Stimulated activated CD4-positive, alpha-beta T cell treated with anti-CD3 and anti-CD28 coated beads, Interleukin-1b, Interleukin-23, amount 100 ng/mL, for 1 hour (primary cell): ENCODE results near the gene DDX11.
"Not testable (repeated sequence)": the region's sequence is repeated elsewhere in the genome, so short reads cannot be mapped to it uniquely, and the experiment has no call there.

ENCODE experiments used
- DNase-seq, 2 donors: peaks; one replicate each; pipeline ENCODE4 v3.0.0-alpha.2; 2020; ENCODE audit warnings: low read depth in 2 of 2

The DDX11 gene

DNA sequence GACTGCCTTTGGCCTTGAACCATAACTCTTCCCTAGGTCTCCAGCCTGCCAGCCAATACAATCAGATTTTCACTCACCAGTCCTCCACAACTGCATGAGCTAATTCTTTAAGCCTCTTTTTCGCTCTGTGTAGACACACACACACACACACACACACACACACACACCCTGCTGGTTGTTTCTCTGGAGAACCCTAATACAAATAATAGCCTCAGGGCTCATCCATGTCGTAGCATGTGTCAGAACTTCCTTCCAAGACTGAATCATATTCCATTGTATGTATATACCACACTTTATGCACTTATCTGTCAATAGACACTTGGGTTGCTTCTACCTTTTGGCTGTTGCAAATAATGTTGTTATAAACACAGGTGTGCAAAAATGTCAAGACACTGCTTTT, 6.0 kb upstream of the DDX11 start:
- DNase-seq, result not testable (repeated sequence)

DNA sequence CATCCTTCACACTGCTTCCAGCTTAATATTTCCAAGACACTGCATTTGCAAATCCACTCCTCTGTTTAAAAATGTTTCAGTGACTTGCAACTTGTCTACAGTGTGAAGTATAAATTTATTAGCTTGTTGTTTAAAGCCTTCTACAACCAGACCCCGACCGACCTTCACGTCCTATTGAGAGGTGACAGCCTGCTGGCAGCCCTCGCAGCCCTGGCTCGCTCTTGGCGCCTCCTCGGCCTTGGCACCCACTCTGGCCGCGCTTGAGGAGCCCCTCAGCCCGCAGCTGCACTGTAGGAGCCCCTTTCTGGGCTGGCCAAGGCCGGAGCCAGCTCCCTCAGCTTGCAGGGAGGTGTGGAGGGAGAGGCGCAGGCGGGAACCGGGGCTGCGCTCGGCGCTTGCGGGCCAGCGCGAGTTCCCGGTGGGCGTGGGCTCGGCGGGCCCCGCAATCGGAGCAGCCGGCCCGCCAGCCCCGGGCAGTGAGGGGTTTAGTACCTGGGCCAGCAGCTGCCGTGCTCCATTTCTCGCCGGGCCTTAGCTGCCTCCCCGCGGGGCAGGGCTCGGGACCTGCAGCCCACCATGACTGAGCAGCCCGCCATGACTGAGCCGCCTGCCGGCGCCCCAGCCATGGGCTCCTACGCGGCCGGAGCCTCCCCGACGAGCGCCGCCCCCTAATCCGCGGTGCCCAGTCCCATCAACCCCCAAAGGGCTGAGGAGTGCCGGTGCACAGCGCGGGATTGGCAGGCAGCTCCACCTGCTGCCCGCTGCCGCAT, 2.5 kb upstream of the DDX11 start:
- DNase-seq, result not testable (repeated sequence)

DNA sequence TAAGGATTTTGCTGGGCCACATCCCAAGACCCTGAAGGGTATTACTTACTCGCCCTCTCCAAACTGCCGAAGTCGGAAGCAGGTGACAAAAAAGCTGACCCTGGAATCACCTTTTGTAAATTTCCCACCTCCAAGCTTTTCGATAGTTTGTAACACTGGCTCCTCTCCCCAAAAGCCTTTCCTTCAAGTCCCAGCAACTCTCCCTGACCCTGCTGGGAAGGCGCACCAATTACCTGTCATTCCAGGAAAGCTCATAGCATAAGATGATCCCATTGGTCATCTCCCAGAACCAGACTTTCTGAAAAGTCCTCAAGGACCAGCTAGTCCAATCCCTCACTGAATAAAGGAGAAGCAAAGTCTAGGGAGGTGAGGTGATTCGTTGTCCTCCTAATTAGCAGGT, 698 bp upstream of the DDX11 start:
- not testable (repeated sequence) for DNase-seq

DNA sequence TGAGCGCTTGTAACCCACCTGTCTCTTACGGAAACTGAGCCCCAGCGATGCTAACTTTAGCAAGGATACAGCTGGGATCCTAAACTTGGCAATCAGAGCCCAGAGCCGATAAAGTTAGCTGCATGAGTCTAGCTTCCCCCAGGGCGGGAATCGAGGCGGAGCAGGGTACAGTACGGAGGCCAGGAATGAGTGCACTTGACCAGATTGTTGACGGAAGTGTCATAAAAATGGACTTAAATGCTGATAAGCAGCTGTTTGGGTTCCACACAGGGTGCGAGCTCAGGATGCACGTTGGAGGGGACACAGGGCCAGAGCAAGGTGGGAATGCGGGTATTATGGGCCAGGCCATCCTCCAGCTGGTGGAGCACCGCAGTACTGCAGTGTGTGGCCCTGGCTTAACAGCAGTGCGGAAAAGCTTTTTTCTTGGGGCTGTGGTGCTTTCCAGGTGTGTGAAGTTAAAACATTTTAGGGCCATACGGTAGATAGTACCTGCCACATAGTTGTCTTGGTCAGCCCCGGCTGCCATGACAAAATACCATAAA, 744 bp downstream of the DDX11 start:
- not testable (repeated sequence) for DNase-seq

DNA sequence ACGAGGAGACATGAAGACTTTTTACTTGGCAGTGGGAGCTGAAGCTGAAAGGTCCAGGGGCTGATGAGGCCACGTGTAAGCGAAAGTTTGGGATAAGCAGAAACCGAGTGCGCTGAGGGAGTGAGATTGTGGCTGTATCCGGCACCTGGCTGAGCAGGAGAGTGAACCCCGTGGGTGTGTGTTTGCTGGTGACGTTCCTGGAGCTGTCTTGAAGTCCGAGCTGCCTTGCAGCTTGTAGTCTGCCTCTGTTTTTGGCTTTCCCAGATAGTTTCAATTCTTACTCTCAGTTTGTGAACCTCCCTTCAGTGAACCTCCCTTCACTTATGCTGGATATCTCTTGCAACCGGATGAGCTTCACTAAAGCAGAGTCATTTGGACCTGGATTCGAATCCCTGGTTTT, 2.5 kb downstream of the DDX11 start:
- not testable (repeated sequence) for DNase-seq

DNA sequence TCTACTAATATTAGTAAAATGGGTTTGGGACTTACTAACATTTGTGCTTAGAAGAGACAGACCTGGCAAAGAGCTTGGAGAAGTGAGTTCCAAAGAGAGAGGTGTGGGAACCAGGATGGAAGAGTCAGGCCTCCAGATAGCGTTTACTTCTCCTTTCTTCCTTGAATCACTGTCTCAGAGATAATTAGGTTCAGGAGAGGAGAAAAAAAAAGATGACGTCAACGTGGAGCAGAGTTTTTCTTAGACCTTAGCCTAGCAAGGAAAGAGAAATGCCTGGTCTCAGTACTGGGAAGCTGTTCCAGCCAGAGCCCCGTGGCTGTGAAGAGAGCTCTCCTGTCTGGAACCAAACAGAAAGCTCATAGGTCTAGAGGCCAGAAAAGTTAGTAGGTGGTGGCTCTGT, 3.4 kb downstream of the DDX11 start:
- DNase-seq, result not testable (repeated sequence)

DNA sequence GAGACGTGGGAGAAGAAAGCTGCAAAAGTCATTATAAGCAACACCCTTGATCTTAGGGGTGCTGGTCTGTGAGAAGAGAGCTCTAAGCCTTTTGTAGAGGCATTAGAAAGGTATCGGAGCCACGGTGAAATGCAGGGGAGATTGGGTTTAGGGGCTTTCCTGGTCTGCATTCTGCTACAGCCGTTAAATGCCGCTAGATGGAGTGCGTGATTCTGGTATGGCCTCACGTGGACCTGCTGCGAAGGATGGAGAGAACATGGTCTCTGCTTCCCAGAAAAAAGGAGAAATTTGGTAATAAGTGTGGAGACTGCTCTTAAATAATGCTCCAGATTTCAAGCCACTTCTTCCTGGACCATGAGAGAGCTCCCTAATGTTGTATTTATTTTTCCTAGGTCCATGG, 4.3 kb downstream of the DDX11 start:
- not testable (repeated sequence) for DNase-seq

DNA sequence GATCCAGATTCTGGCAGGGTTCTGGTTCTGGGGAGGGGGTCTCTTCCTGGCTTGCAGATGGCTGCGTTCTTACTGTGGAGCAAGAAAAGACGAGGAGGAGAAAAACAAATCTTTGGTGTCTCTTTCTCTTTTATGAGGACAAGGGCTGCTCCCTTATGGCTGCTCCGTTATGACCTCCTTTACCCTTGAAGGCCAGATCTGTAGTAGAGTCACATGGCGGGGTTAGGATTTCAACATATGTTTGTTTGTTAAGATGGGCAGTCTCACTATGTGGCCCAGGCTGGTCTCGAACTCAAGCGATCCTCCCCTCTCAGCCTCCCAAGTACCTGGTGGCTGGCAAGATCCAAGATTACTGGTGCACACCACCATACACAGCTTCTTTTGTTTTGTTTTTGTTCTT, 5.8 kb downstream of the DDX11 start:
- DNase-seq, result not testable (repeated sequence)

DNA sequence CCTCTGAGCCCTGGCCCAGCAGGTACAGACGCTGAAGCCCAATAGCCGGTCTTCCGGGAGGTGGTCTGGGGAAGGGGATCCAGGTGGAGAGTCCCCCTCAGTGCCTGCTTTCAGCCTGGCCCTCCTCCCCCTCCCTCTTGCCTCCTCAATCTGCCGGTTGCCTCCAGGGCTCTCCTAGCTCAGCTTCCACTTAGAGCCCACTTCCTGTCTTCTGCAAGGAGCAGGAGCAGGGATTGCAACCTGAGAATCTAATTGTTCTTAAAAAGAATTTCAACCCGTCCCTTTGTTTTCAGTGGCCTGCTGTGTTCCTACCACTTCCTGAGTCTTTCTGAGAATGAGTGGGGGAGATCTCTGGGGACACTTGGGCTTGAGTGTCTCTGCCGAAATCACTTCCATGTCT, 6.6 kb downstream of the DDX11 start:
- DNase-seq, result not testable (repeated sequence)

DNA sequence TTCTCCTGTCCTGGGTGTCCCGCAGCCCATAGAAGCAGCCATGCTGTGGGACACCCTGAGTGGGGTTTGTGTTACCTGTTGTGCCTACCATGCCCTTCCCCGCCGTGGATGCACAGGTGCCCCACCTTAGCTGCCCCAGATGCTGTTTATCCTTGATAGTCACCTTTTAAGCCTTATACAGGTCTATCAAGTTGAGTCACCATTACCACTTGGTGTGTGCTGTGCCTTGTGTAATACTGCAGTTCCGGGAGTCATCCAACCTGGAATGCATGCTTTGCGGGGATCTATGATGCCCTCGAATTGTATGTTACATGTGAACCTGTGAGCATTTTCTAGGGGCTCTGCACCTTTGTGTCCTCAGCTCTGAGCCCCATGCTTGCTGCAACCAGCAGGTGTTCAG, 7.6 kb downstream of the DDX11 start:
- DNase-seq, result not testable (repeated sequence)

DNA sequence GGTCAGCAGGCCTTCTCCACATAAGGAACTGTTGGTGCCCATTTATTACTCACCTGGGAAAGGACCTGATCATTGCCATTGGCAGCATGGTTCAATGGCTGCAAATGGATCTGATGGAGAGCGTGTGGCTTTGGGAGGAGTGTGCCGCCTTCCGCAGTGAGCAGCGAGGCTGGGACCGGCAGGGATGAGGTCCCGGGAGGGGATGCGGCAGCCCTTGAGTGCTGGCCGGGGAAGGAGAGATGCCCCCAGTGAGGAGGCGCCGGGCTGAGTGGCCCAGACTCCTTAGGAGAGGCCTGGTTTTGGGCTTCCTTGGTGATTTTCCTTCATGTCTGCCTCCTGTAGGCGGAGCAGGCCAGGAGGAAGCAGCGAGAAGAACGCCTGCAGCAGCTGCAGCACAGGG, 10.6 kb downstream of the DDX11 start:
- not testable (repeated sequence) for DNase-seq

DNA sequence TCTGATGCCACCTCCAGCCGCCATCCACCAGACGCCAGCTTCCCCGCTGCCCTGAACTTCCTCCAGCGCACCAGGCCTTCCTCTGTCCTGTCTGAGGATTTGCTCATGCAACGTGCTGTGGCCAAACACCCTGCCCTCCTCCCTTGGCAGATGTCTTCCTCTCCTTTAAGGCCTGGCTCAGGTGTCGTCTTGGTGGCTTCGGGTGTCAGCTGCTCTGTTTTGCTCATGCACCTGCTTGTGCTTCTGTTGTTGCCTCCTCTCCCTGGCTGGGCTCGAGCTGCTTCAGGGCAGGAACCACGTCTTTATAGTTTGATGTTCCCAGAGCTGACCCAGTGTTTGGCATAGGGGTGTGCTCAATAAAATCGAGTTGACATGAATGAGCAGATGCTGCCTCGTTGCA, 12.4 kb downstream of the DDX11 start:
- DNase-seq, result not testable (repeated sequence)

DNA sequence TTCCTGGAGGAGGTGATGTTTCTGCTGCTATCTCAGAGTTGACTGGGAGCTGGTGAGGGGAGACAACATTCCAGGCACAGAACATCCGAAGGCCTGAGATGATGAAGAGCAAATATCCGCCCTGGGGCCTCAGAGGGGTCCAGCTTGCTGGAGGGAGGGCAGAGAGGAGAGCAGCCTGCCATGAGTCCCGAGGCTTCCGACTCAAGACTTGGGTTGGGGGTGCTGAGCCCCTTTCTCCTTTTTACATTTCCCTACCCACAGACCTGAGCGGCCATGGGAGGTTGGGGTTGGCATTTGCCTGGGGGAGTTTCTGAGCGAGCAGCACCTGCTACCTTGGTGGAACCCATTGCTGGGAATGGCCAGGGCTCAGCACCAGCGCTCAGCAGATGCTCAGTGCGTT, 13.8 kb downstream of the DDX11 start:
- not testable (repeated sequence) for DNase-seq

DNA sequence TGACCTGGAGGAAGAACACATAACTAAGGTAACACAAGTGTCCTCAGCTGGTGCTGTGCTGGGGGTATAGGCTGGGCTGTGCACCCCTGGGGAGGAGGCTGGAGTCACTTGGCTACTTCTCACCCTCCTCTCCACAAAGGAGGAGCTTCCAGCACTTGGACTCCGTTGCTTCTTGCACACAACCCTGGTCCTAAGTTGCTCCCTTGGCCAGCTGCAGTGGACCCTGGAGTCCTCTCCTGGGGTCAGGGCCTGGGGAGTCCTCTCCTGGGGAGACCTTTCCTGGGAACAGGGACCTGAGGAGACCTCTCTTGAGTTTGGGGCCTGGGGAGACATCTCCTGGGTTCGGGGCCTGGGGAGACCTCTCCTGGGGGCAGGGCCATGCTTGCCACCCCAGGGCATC, 14.3 kb downstream of the DDX11 start:
- DNase-seq, result not testable (repeated sequence)

DNA sequence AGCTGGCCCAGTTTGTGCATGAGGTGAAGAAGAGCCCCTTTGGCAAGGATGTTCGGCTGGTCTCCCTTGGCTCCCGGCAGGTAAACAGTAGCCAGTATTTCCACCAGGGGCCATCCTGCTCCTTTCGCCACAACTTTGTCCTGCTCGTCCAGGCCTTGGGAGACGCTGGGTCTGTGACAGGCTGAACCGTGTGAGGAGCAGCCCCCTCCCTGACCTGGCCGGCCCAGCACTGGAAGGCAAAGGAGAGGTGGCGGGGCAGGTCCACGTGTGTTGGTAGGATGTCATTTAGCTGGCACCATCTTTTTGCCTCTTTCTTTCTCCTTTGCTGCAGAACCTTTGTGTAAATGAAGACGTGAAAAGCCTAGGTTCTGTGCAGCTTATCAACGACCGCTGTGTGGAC, 15.4 kb downstream of the DDX11 start:
- DNase-seq, result no peak

DNA sequence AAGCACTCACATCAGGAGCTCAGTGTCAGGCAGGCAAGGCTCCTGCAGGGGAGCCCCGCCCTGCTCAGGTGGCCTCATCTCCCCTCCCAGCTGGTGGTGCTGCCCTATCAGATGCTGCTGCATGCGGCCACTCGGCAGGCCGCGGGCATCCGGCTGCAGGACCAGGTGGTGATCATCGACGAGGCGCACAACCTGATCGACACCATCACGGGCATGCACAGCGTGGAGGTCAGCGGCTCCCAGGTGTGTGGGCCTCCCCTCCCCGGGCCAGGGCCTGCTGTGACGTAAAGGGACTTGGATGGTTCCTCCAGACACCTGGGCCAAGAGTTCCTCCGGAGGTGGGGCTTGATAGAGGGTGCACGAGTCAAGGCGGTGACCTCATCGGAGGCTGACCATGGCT, 18.0 kb downstream of the DDX11 start:
- not testable (repeated sequence) for DNase-seq

DNA sequence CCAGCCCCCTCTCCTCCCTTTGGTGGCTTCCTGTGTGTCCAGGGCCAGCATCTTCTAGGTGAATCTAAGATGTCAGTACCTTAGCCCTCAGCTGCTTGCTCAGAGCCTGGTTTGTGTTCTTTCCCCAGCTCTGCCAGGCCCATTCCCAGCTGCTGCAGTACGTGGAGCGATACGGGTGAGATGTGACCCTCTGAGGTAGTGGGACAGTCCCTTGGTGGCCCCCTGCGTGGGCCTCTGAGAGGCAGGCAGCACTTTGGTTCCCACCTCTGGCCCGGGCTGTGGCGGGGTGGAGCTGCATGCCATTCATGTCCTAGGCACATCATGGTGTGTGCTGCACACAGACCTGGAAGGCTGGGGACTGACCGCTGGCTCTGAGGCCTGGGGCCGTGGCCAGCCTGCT, 19.1 kb downstream of the DDX11 start:
- not testable (repeated sequence) for DNase-seq

DNA sequence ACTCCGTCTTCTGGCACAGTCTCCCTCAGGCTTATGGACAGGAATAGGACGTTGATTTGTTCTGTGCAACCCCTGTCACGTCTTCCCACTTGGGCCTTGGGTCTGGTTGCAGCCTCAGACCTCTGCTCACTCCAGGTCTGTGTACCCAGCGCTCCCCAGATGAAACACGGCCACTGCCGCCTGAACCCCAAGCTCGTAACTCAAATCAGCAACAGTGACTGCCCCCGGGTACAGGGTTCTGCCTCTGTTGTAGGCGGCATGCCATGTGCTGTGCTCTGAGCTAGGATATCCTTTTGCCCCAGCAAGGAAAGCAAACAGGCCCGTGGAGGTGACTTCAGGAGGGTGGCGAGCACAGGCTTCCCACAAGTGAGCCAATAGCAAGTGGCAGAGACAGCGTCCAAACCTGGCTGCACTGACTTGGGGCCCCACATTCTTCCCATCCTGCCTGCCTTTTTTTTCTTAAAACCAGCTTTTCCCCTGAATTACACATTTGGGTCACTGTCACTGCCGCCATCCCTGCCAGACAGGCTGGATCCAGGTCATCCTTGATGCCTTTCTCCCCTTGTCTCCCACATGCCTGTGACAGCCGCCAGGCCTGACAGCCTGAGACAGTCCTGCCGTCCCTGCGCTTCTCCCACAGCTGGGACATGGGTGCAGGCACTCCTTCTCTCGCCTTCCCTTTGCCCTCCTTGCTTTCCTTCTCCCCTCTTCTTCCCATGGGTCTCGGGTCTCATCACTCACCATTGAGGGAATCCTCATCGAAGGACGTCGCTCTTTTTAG, 21.6 kb downstream of the DDX11 start:
- DNase-seq, result not testable (repeated sequence)

DNA sequence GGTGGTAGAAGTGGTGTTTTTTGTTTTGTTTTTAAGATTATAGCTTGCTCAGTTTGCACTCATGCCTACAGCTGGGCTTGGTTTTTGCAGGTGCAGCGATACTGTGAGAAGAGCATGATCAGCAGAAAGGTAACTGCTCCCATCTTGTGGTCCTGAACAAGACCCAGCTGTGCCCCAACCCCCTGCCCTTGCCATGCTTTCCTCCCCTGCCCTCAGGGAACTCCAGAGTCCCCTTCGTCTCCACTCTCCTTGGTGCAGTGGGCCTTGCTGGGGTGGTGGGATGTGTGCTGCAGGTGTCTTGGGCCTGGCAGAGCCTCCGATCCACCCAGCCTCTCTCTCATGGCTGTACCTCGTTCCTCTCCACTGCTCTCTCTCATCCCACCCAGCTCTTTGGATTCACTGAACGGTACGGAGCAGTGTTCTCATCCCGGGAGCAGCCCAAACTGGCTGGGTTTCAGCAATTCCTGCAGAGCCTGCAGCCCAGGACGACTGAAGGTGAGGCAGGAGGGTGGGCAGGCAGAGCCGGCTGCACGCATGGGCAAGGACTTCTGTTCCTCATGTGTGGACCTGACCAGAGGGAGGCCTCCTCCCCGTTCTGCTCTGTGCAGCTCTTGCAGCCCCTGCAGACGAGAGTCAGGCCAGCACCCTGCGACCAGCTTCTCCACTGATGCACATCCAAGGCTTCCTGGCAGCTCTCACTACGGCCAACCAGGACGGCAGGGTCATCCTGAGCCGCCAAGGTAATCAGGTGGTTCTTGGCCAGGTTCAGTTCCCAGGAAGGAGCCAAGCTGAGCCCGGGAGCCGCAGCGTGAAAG, 22.8 kb downstream of the DDX11 start:
- DNase-seq, result not testable (repeated sequence)

DNA sequence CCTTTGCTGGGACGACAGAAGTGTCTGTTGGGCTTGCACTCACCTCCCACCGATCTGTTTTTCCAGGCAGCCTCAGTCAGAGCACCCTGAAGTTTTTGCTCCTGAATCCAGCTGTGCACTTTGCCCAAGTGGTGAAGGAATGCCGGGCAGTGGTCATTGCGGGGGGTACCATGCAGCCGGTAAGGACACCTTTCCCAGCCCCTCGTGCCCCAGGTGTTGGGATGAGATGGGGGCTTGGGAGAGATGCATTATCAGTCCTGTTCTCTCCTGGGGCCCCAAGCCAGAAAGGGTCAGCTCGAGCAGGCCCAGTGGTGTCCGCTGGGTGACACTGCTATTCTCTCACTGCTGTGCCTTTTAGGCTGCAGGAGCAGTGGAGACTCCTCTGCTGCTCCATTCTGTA, 24.2 kb downstream of the DDX11 start:
- not testable (repeated sequence) for DNase-seq

DNA sequence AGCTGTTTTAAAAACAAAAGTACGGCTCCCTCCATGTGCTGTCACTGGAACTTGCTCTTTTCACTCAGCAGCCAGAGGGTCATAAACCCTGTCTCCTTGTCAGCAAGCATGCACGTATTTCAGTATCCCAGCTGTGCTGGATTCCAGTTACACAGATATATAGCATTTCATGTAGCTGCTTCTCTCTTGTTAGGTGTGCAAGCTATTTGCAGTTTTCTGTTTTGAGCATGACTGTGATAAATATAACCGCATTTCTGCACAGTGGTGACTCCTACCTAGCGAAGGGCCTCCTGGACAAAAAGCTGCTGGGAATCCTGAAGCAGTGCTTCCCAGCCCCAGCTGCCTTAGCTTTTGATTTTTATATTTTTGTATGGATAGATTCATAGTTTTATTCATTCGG, 24.7 kb downstream of the DDX11 start:
- DNase-seq, result not testable (repeated sequence)

DNA sequence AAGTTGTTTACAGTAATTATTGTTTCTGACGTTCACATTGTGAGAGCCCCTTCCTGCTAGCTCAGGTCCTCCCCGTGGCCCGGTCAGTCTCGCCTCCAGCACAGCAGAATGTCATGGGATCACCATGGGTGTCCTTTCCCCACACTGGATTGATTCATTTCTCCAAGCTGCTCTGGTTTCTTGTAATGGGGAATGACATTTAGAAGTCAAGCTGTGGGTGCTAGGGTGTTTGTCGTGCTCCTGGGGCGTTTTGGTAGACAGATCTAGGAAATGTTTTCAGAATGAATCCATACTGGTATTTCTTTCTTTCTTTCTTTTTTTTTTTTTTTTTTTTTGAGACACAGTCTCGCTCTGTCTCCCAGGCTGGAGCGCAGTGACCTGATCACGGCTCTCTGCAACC, 25.1 kb downstream of the DDX11 start:
- not testable (repeated sequence) for DNase-seq
